NCI-H510A treated with DMSO at 0.1 percent for 48 hours (cell line): Measurements from ENCODE around the gene ZXDC.

Experiments
- DNase-seq: peaks from one replicate; lab custom pipeline; 2025; lab: John Stamatoyannopoulos, UW

ZXDC gene

GRCh38 chr3:126510308-126510910 lies 34.7 kb upstream of the ZXDC start:
- no peak for DNase-seq

DNA sequence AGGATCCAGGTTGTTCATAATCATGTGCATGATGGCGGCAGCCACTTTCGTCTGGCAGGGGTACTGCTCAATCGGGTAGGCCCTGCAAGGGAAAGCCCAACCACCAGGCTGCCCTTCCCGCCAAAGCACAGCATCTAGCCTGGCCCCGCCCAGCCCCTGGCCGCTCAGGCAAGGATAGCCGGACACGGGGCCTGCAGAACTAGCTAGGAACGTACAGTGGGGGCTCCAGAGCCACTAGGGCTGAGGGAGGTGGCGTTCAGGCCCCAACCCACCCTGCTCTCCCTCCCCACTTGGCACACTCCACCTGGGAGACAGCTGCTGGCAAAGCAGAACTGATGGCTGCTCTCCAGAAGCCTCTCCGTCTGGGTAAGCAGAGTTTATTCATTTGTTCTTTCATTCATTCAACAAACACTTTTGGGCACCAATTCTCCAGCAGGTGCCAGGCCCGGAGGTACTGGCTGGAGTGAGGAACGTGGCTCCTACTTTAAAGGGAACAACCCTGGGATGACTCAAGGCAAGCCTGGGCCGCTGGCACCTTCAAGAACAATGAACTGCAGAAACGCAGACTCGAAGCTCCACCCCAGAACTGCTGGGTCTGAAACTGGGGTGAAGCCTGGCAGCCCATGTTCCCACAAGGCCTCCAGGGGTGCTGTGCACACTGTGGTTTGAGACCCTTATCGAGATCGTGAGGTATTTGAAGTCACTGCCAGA lies 34.1 kb upstream of the ZXDC start:
- DNase-seq = no peak

- DNase-seq = no peak
These were observed 32.9 kb upstream of the ZXDC start for GRCh38 chr3:126508564-126508964.

DNA sequence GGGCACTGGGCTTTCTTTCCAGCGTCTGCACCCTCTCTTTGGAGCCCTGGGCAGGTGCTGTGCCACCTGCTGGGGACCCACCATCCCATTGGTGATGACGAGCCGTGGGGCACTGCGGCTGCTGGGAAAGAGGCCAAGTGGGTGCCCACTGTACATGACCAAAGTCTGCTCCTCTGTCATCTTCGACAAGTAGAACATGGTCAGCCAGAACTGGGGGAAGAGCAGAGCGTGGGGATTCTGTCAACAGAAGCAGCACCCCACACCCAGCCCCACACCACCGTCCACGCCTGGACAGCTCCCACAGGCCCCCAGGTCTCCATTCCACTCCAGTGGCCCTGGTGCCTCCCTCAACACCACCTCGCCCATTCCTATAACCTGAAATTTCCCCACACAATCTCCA lies 32.2 kb upstream of the ZXDC start:
- DNase-seq = no peak

GRCh38 chr3:126503701-126504100 lies 28.0 kb upstream of the ZXDC start:
- no peak for DNase-seq

DNA sequence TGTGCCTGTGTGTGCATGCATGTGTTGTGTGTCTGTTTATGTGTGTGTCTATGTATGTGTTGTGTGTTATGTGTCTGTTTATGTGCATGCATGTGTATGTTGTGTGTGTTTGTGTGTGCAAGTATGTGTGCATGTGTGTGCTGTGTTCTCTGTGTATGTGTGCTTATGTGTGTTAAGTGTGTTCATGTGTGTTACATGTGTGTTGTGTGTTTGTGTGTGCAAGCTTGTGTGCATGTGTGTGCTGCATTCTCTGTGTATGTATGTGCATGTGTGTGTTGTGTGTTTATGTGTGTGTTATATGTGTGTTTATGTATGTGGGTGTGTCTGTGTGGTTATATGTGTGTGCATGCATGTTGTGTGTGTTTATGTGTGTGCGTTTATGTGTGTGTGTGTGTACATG lies 27.0 kb upstream of the ZXDC start:
- DNase-seq = no peak

DNA sequence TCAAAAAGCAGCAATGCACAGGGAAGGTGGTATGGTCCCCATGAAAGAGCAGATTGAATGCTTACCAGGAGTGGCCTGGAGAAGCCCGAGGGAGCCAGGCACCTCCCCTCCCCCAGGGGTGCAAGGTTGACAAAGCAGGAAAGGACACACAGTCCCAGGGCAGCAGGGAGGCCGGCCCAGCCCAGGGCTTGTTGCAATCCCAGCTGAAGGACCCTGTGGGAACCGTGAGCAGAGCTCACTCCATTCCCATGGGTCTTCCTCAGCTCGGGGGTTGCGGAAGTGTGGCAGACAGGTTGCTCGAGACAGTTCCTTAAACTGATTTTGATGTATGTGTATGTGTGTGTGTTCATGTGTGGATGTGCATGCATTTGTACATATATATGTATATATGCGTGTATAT lies 26.0 kb upstream of the ZXDC start:
- no peak for DNase-seq

DNA sequence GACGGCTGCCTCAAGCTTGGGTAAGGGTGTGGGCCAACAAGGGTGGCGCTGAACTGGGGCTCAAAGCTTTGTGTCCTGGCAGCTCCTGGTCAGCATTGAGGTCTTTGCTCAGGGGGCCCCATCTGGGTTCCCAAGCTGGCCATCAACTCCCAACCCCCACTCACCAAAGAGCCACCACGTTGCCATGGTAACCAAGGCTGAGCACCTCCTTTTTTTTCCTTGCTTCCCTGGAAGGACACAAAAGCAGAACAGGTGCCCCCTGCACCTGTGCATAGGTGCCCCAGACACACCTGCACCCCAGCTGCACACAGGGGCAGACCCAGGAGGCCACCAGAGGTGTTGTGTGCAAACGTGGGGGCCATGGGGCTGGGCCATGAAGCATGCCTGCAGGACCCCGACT lies 25.4 kb upstream of the ZXDC start:
- DNase-seq = no peak

DNA sequence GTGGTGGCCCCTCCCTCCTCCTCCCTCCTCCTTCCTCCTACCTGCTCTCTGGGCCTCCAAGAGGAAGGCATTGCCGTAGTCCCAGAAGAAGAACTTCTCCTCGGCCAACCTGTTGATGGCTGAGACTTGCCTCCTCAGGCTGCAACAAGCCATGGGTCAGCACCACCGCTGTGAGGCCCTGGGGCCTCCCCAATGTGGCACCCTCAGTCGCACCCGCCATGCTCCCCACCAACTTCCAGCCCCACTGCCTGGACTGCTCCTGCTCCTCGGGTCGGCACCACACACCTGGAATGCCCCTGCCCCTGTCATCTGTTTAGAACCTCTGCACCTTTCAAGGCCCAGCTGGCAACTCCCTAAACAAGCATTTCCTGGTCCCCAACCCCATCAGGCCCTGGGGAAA lies 24.3 kb upstream of the ZXDC start:
- DNase-seq = no peak

GRCh38 chr3:126499401-126499800 lies 23.7 kb upstream of the ZXDC start:
- DNase-seq = no peak

DNA sequence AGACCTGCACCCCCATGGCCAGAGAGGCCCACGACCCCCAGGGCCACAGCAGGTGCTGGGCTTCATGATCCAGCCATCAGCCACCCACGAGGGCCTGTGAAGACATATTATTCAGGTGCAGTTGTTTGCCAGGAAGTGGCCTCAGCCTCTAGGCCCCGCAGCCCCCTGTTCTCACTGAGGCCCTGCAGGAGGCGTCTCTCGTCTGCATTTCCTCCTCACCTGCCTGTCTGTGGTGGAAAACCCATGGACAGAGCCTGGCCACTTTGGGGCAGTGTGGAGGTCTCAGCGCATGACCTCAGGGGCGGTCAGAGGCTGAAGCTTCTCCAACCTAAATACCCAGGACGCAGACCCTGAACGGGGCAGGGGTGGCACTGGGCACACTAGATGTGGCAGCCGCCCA lies 23.2 kb upstream of the ZXDC start:
- no peak for DNase-seq

- no peak for DNase-seq
These were observed 22.8 kb upstream of the ZXDC start for GRCh38 chr3:126498461-126498860.

GRCh38 chr3:126497956-126498355 lies 22.3 kb upstream of the ZXDC start:
- no peak for DNase-seq

GRCh38 chr3:126496894-126497850 lies 21.5 kb upstream of the ZXDC start:
- no peak for DNase-seq

DNA sequence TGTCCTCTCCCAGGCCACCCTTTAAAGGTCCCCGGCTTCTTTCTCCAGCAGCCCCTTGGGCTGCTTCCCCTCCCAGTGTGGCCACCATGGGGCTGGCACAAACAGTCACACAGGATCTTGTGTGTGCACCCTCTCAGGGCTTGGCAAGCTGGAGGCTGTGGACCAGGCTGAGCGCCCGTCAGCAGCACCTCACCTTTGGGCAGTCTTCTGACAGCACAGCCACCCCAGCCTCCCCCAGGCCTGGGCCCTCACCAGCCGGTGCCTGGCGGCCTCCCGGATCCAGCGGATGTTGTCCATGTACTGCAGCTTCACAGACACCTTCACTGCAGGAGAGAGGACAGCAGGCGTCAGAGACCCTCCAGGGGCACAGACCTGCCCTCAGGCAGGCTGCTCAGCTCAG lies 20.1 kb upstream of the ZXDC start:
- no peak for DNase-seq

GRCh38 chr3:126494970-126495230 lies 19.2 kb upstream of the ZXDC start:
- no peak for DNase-seq

DNA sequence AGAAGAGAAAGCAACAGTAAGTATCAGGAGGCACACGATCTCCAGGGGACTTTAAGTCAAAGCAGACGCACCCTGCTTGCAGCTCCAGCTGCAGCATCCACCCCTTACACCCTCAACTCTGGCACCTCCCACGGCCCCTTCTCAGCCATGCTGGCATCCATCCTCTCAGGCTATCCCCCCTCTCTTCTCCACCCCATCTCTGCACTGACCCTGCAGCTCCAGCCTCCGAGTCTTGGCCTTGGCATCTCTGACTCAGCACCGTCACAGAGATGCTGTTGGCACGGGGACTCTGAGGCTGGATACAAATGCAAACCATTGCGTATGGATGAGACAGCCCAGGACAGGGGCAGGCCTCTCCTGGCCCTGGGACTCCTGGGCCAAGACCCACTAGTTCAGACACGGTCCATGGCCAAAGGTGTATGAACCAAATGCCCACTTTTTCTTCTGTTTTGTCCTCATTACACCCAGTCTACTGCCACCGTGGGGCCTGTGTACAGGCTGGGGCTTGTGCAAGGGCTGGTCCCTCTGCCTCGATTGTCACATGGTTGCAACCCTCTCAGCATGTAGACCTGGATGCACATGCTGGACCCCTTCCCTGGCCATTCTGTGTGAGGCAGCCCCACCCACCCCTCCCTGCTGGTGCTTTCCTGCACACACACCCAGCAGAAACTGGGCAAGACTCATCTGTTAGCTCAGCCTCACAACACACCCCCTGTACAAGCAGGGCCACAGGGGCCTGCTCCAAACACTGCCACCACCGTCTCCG lies 18.7 kb upstream of the ZXDC start:
- no peak for DNase-seq

DNA sequence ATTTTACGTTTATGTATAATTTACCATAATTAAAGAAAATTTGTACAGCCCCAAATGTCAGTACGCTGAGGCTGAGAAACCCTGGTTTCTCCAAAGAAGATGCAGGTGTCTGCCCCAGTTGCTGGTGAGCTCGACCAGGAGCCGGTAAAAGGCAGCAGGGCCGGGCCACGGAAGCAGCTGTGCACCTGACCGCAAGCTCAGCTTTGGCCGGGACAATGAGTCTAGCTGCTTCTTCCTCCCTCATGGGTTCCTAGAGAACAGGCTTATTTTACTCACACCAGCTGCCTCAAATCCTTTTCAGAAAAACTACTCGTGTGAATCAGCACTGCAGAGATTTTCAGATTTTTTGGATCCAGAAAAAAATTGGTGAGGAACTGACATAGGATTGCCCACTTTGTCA lies 18.0 kb upstream of the ZXDC start:
- DNase-seq = no peak

- DNase-seq = no peak
These were observed 17.4 kb upstream of the ZXDC start for GRCh38 chr3:126493051-126493450.

DNA sequence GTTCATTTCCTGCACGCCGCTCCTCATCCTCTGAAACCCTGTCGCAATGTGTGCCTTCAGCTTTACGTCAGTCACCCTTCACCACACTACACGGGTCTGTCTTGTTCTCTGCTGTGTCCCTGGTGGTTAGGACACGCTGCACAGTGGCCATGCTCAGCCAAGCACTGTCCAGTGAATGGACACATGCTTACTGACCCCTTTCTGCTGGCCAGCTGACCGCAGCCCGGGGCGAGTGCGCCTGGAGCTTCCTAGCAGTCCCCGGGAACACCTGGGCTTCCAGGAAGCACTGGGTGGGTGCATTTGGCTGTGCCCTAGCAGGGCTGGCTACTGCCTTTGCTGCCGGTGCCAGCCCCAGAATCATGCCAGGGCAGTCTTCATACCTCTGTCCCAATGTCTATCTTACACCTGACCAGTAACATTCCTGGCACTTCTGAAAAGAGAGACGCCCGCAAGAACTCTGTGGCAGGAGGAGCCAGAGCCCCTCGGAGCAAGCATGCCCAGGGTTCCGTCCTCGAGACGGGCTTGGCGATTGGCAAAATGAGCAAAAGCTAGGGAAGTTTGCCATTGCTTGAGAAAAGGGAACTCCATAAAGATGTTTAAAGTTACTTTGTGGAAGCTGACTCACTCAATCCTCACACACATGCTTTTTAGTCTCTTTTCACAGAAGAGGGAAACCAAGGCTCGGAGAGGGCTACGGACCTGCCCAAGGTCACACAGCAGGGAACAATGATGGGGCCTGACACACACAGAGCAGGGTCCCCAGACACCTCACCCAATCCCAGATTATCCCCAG lies 15.7 kb upstream of the ZXDC start:
- no peak for DNase-seq

DNA sequence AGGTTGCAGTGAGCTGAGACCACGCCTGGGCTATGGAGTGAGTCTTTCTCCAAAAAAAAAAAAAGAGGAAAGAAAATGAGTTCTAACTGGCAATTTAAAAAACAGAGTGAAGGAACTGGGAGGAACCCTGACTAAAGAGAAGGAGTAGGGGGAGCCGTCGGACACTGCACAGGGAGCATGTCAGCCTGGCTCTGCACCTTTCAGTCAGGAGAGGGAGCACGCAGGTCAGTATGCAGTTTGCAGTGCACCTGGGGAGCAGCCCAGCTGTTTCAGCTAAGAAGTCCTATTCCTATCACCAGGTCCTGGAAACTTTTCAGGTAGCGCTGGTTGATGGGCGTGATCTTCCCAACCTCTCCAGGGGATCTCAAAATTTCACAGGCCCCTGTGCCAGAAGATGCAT lies 14.9 kb upstream of the ZXDC start:
- no peak for DNase-seq
